Trophoblast cell (in vitro differentiated cells and primary cell): ENCODE data around the gene SMURF2.

Source experiments
- DNase-seq, 2 donors: peaks; one replicate each; pipeline ENCODE4 v3.0.0-alpha.2; 2016
- H2AFZ ChIP-seq: 2 replicates; pipeline ENCODE4 v1.6.1; 2013; ENCODE audit warnings: low read length, moderate library complexity, mild to moderate bottlenecking; ENCODE audit not compliant: insufficient read depth, poor library complexity
- H2AK5ac ChIP-seq: 2 replicates; pipeline ENCODE4 v1.6.1; 2013; ENCODE audit warnings: mild to moderate bottlenecking, low read length
- H2BK120ac ChIP-seq: 2 replicates; pipeline ENCODE4 v1.6.1; 2013; ENCODE audit warnings: low read length, mild to moderate bottlenecking, moderate library complexity; ENCODE audit not compliant: insufficient read depth, poor library complexity
- H2BK12ac ChIP-seq: 2 replicates; pipeline ENCODE4 v1.6.1; 2013; ENCODE audit warnings: mild to moderate bottlenecking, low read length, moderate library complexity
- H2BK5ac ChIP-seq: 2 replicates; pipeline ENCODE4 v1.6.1; 2013; ENCODE audit warnings: low read length, low read depth, moderate library complexity, mild to moderate bottlenecking; ENCODE audit not compliant: poor library complexity
- H3K14ac ChIP-seq: 2 replicates; pipeline ENCODE4 v1.6.1; 2013; ENCODE audit warnings: mild to moderate bottlenecking, low read length
- H3K18ac ChIP-seq: 2 replicates; pipeline ENCODE4 v1.6.1; 2013; ENCODE audit warnings: mild to moderate bottlenecking, low read length
- H3K23ac ChIP-seq: 2 replicates; pipeline ENCODE4 v1.6.1; 2013; ENCODE audit warnings: low read length
- H3K27ac ChIP-seq: 2 replicates; pipeline ENCODE4 v1.5.1; 2013; ENCODE audit warnings: low read depth, mild to moderate bottlenecking, inconsistent platforms, low read length, moderate library complexity
- H3K27me3 ChIP-seq: 2 replicates; pipeline ENCODE4 v1.6.1; 2013; ENCODE audit warnings: inconsistent platforms, mild to moderate bottlenecking, low read length, moderate library complexity; ENCODE audit not compliant: insufficient read depth
- H3K36me3 ChIP-seq, 2 experiments: 1 replicate in 1 of 2; 2 replicates in 1 of 2; pipeline ENCODE4 v1.6.1; 2013; ENCODE audit warnings: low read length in 2 of 2, mild to moderate bottlenecking in 2 of 2, moderate library complexity in 1 of 2; ENCODE audit not compliant: insufficient read depth in 2 of 2, control insufficient read depth in 1 of 2
- H3K4ac ChIP-seq: 2 replicates; pipeline ENCODE4 v1.6.1; 2013; ENCODE audit warnings: low read depth, mild to moderate bottlenecking, low read length, moderate library complexity
- H3K4me1 ChIP-seq, 2 experiments: 1 replicate in 1 of 2; 2 replicates in 1 of 2; pipeline ENCODE4 v1.6.1; 2013; ENCODE audit warnings: low read length in 2 of 2, mild to moderate bottlenecking in 2 of 2, moderate library complexity in 1 of 2; ENCODE audit not compliant: insufficient read depth in 2 of 2, control insufficient read depth in 1 of 2
- H3K4me2 ChIP-seq: 2 replicates; pipeline ENCODE4 v1.6.1; 2013; ENCODE audit warnings: inconsistent platforms, mild to moderate bottlenecking, low read length, moderate library complexity
- H3K4me3 ChIP-seq: 2 replicates; pipeline ENCODE4 v1.5.1; 2013; ENCODE audit warnings: mild to moderate bottlenecking, low read depth, low read length, inconsistent platforms
- H3K79me1 ChIP-seq: one replicate; pipeline ENCODE4 v1.6.1; 2013; ENCODE audit warnings: low read length
- H3K79me2 ChIP-seq: 2 replicates; pipeline ENCODE4 v1.6.1; 2013; ENCODE audit warnings: low read length, mild to moderate bottlenecking; ENCODE audit not compliant: control insufficient read depth, insufficient read depth, poor library complexity
- H3K9ac ChIP-seq: 2 replicates; pipeline ENCODE4 v1.6.1; 2013; ENCODE audit warnings: mild to moderate bottlenecking, low read length
- H3K9me3 ChIP-seq: 2 replicates; pipeline ENCODE4 v1.6.1; 2013; ENCODE audit warnings: low read depth, mild to moderate bottlenecking, control low read depth, inconsistent platforms, low read length; ENCODE audit not compliant: insufficient read depth
- H4K12ac ChIP-seq: 2 replicates; pipeline ENCODE4 v1.6.1; 2013; ENCODE audit warnings: low read depth, mild to moderate bottlenecking, low read length, moderate library complexity
- H4K8ac ChIP-seq: 2 replicates; pipeline ENCODE4 v1.6.1; 2013; ENCODE audit warnings: low read depth, mild to moderate bottlenecking, low read length, moderate library complexity
- H4K91ac ChIP-seq: one replicate; pipeline ENCODE4 v1.6.1; 2013; ENCODE audit warnings: low read depth, mild to moderate bottlenecking, low read length, moderate library complexity
- WGBS: extraction: QIAGEN DNeasy Blood & Tissue Kit; methylation state at CpG from one replicate; pipeline ENCODE4 v1.1.7; 2013; ENCODE audit warnings: missing lambda C conversion rate; ENCODE audit not compliant: insufficient read length, insufficient coverage; ENCODE audit errors: extremely low coverage; 5-methylcytosine and 5-hydroxymethylcytosine counted together

SMURF2 gene

GRCh38 chr17:64520359-64520758 is 141.7 kb downstream of the SMURF2 start:
- Histone ChIP-seq H2BK12ac (no peak overlapping the region), H3K79me1 (no peaks in the 10 kb centered on the region), H3K4ac (no peak overlapping the region), H3K14ac (no peak overlapping the region), H3K18ac (no peak overlapping the region), H4K91ac (no peak overlapping the region), H3K4me1 (no peaks in the 10 kb centered on the region), H3K27ac (no peak overlapping the region), H3K9me3 (no peaks in the 10 kb centered on the region), H3K79me2 (no peaks in the 10 kb centered on the region), H4K12ac (no peak overlapping the region), H3K4me3 (no peak overlapping the region), H3K36me3 (peaks cover 30 to 37% of the 10 kb centered on the region in 2 experiments), H2BK120ac (no peak overlapping the region), H2AK5ac (no peak overlapping the region), H2AFZ (no peak overlapping the region), H2BK5ac (no peak overlapping the region), H3K27me3 (no peaks in the 10 kb centered on the region), H3K4me2 (no peak overlapping the region), H3K23ac (no peak overlapping the region), H4K8ac (no peak overlapping the region), H3K9ac (no peak overlapping the region)
- DNase-seq = no peak
- WGBS = no CpG with 5 or more reads among the region's 6 CpGs

GRCh38 chr17:64519601-64520000 is 142.5 kb downstream of the SMURF2 start:
- Histone ChIP-seq H2BK120ac (no peak overlapping the region), H4K8ac (no peak overlapping the region), H3K23ac (no peak overlapping the region), H4K12ac (no peak overlapping the region), H3K4ac (no peak overlapping the region), H3K79me1 (no peaks in the 10 kb centered on the region), H3K14ac (no peak overlapping the region), H2AFZ (no peak overlapping the region), H3K27ac (no peak overlapping the region), H3K9me3 (no peaks in the 10 kb centered on the region), H3K4me3 (no peak overlapping the region), H3K36me3 (peaks cover 26 to 35% of the 10 kb centered on the region in 2 experiments), H4K91ac (no peak overlapping the region), H3K18ac (no peak overlapping the region), H2BK12ac (no peak overlapping the region), H3K9ac (no peak overlapping the region), H3K4me1 (no peaks in the 10 kb centered on the region), H3K4me2 (no peak overlapping the region), H3K79me2 (no peaks in the 10 kb centered on the region), H2BK5ac (no peak overlapping the region), H3K27me3 (no peaks in the 10 kb centered on the region), H2AK5ac (no peak overlapping the region)
- WGBS = no CpG with 5 or more reads among the region's 6 CpGs
- no peak for DNase-seq

- Histone ChIP-seq H3K23ac (no peak overlapping the region), H3K79me2 (no peaks in the 10 kb centered on the region), H3K18ac (no peak overlapping the region), H3K27ac (no peak overlapping the region), H3K27me3 (no peaks in the 10 kb centered on the region), H3K14ac (no peak overlapping the region), H3K4me3 (no peak overlapping the region), H4K8ac (no peak overlapping the region), H2AFZ (no peak overlapping the region), H4K12ac (no peak overlapping the region), H3K9ac (no peak overlapping the region), H3K79me1 (no peaks in the 10 kb centered on the region), H2BK12ac (no peak overlapping the region), H3K9me3 (no peaks in the 10 kb centered on the region), H2AK5ac (no peak overlapping the region), H3K4me1 (no peaks in the 10 kb centered on the region), H4K91ac (no peak overlapping the region), H2BK120ac (no peak overlapping the region), H2BK5ac (no peak overlapping the region), H3K36me3 (peaks cover 15 to 31% of the 10 kb centered on the region in 2 experiments), H3K4me2 (no peak overlapping the region), H3K4ac (no peak overlapping the region)
- WGBS = no CpG with 5 or more reads among the region's 1 CpG
- DNase-seq = no peak
These were observed 146.3 kb downstream of the SMURF2 start for GRCh38 chr17:64515829-64516228.

GRCh38 chr17:64515419-64515818 is 146.7 kb downstream of the SMURF2 start:
- Histone ChIP-seq H2BK120ac (no peak overlapping the region), H4K91ac (no peak overlapping the region), H4K12ac (no peak overlapping the region), H3K4ac (no peak overlapping the region), H2AFZ (no peak overlapping the region), H3K27ac (no peak overlapping the region), H3K9ac (no peak overlapping the region), H2BK5ac (no peak overlapping the region), H3K14ac (no peak overlapping the region), H3K4me1 (no peaks in the 10 kb centered on the region), H3K79me2 (no peaks in the 10 kb centered on the region), H3K4me3 (no peak overlapping the region), H2BK12ac (no peak overlapping the region), H4K8ac (no peak overlapping the region), H3K27me3 (no peaks in the 10 kb centered on the region), H3K79me1 (no peaks in the 10 kb centered on the region), H3K18ac (no peak overlapping the region), H3K23ac (no peak overlapping the region), H3K9me3 (no peaks in the 10 kb centered on the region), H3K4me2 (no peak overlapping the region), H3K36me3 (peaks cover 15 to 32% of the 10 kb centered on the region in 2 experiments), H2AK5ac (no peak overlapping the region)
- no peak for DNase-seq
- WGBS = no CpG with 5 or more reads among the region's 2 CpGs
